ENCODE measurements around the gene ATP11A.

Gene ATP11A

GRCh38 chr13:112795277-112795676, 105.4 kb downstream of the ATP11A start:
- DNase-seq = no peak

DNA sequence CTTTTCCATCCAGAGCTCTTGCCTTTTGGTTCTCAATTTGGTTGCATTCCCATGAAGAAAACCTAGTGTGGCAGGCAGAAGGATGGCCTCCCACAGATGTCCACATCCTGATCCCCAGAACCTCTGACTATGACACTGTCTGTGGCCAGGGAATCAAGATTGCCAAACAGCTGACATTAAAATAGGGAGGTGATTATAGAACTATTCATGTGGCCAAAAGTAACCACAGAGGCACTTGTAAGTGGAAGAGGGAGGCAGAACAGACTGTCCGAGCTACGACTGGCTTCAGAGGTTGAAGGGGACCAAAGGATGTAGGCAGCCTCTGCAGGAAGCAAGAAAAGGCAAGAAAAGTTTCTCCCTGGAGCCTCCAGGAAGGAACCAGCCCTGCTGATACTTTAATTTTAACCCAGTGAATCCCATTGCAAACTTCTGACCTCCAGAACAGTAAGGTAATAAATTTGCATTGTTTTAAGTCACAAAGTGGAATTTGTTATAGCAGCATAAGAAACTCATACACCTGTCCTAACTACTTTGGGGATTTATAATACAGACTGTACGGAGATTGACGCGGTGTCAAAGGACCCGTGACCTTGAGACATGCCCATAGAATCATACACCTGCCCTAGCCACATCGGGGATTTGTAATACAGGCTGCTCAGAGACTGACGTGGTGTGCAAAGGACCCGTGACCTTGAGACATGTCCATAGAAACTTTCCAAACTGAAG, 106.5 kb downstream of the ATP11A start:
- Histone ChIP-seq H3K4me1 (ENCODE audit: low read length) (no peaks in the 10 kb centered on the region), H3K4me3 (ENCODE audit: low read length) (no peak overlapping the region), H4K20me1 (ENCODE audit: insufficient read depth, low read length) (no peaks in the 10 kb centered on the region), H3K79me2 (ENCODE audit: low read length) (peaks cover 4% of the 10 kb centered on the region; the same call in 1 of the 2 replicates), H3K9me2 (replicated peaks; ENCODE audit: insufficient read depth, low read length) (no peaks in the 10 kb centered on the region), H3K27me3 (replicated peaks; ENCODE audit: insufficient read depth, low read length) (no peaks in the 10 kb centered on the region), H2AFZ (ENCODE audit: low read length) (no peak overlapping the region), H3K9me3 (replicated peaks; ENCODE audit: insufficient read depth, low read length) (no peaks in the 10 kb centered on the region), H3F3A (ENCODE audit: insufficient read depth, low read length) (no peaks in the 10 kb centered on the region), H3K9ac (ENCODE audit: low read length) (no peak overlapping the region), H3K36me3 (replicated peaks; ENCODE audit: insufficient read depth, low read length) (no peaks in the 10 kb centered on the region), H3K4me2 (ENCODE audit: low read depth, low read length) (no peak overlapping the region), H3K27ac (ENCODE audit: low read length) (no peak overlapping the region)
- DNase-seq = no peak
- TF ChIP-seq, protein P1, sequence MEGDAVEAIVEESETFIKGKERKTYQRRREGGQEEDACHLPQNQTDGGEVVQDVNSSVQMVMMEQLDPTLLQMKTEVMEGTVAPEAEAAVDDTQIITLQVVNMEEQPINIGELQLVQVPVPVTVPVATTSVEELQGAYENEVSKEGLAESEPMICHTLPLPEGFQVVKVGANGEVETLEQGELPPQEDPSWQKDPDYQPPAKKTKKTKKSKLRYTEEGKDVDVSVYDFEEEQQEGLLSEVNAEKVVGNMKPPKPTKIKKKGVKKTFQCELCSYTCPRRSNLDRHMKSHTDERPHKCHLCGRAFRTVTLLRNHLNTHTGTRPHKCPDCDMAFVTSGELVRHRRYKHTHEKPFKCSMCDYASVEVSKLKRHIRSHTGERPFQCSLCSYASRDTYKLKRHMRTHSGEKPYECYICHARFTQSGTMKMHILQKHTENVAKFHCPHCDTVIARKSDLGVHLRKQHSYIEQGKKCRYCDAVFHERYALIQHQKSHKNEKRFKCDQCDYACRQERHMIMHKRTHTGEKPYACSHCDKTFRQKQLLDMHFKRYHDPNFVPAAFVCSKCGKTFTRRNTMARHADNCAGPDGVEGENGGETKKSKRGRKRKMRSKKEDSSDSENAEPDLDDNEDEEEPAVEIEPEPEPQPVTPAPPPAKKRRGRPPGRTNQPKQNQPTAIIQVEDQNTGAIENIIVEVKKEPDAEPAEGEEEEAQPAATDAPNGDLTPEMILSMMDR (IDR thresholded peaks at IDR 0.05; ENCODE audit: low read length) = no peak
- TF ChIP-seq EZH2phosphoT487 (IDR thresholded peaks at IDR 0.05; ENCODE audit: low read length) (no peak), EZH2 (optimal IDR thresholded peaks at IDR 0.05; ENCODE audit: low read depth, low read length) (no peak)

More at GRCh38 chr13:112795277-112795676, 105.4 kb downstream of the ATP11A start:
- no peak overlapping the region for H3K9ac ChIP-seq (ENCODE audit: low read length)
- H3K36me3 ChIP-seq (replicated peaks; ENCODE audit: insufficient read depth, low read length) = no peaks in the 10 kb centered on the region
- no peaks in the 10 kb centered on the region for H4K20me1 ChIP-seq (ENCODE audit: insufficient read depth, low read length)
- H3K4me2 ChIP-seq (ENCODE audit: low read depth, low read length) = no peak overlapping the region
- H3K9me3 ChIP-seq (replicated peaks; ENCODE audit: insufficient read depth, low read length) = no peaks in the 10 kb centered on the region
- no peaks in the 10 kb centered on the region for H3K27me3 ChIP-seq (replicated peaks; ENCODE audit: insufficient read depth, low read length)
- no peaks in the 10 kb centered on the region for H3K9me2 ChIP-seq (replicated peaks; ENCODE audit: insufficient read depth, low read length)
- no peaks in the 10 kb centered on the region for H3F3A ChIP-seq (ENCODE audit: insufficient read depth, low read length)
- no peak overlapping the region for H3K4me3 ChIP-seq (ENCODE audit: low read length)
- H2AFZ ChIP-seq (ENCODE audit: low read length) = no peak overlapping the region
- H3K4me1 ChIP-seq (ENCODE audit: low read length) = no peaks in the 10 kb centered on the region
- no peak overlapping the region for H3K27ac ChIP-seq (ENCODE audit: low read length)
- H3K79me2 ChIP-seq (ENCODE audit: low read length) = peaks cover 4% of the 10 kb centered on the region; the same call in 1 of the 2 replicates
- TF ChIP-seq EZH2 (optimal IDR thresholded peaks at IDR 0.05; ENCODE audit: low read depth, low read length) (no peak), EZH2phosphoT487 (IDR thresholded peaks at IDR 0.05; ENCODE audit: low read length) (no peak)
- TF ChIP-seq, protein P1 (IDR thresholded peaks at IDR 0.05; ENCODE audit: low read length) = no peak

- DNase-seq = no peak
- H4K20me1 ChIP-seq (ENCODE audit: insufficient read depth, low read length) = no peaks in the 10 kb centered on the region
- no peaks in the 10 kb centered on the region for H3K27me3 ChIP-seq (replicated peaks; ENCODE audit: insufficient read depth, low read length)
- no peak overlapping the region for H3K4me3 ChIP-seq (ENCODE audit: low read length)
- no peaks in the 10 kb centered on the region for H3K9me2 ChIP-seq (replicated peaks; ENCODE audit: insufficient read depth, low read length)
- no peak overlapping the region for H2AFZ ChIP-seq (ENCODE audit: low read length)
- TF ChIP-seq EZH2 (optimal IDR thresholded peaks at IDR 0.05; ENCODE audit: low read depth, low read length) = no peak
- TF ChIP-seq, protein P1 (IDR thresholded peaks at IDR 0.05; ENCODE audit: low read length) = no peak
- H3K79me2 ChIP-seq (ENCODE audit: low read length) = no peaks in the 10 kb centered on the region
- no peaks in the 10 kb centered on the region; the same call in 1 of the 2 replicates for H3K4me1 ChIP-seq (ENCODE audit: low read length)
- H3K9me3 ChIP-seq (replicated peaks; ENCODE audit: insufficient read depth, low read length) = no peaks in the 10 kb centered on the region
- H3K4me2 ChIP-seq (ENCODE audit: low read depth, low read length) = no peak overlapping the region
- H3K9ac ChIP-seq (ENCODE audit: low read length) = no peak overlapping the region
- no peak overlapping the region for H3K27ac ChIP-seq (ENCODE audit: low read length)
- H3K36me3 ChIP-seq (replicated peaks; ENCODE audit: insufficient read depth, low read length) = no peaks in the 10 kb centered on the region
- H3F3A ChIP-seq (ENCODE audit: insufficient read depth, low read length) = peaks cover 12% of the 10 kb centered on the region
These were observed 109.6 kb downstream of the ATP11A start for GRCh38 chr13:112799394-112799793.
